K562 (cell line): ENCODE data around the gene ARL4D.

Experiments
- FOSL1 ChIP-seq: fragments of 200-800 bp; sonication (Bioruptor generic); conservative IDR thresholded peaks from 2 replicates; pipeline ENCODE4 v1.6.1; 2016; ENCODE audit warnings: missing genetic modification characterization, missing compliant biosample characterization
- MAZ ChIP-seq, 2 experiments: fragments of 450-650 bp in 1 of 2; sonication (generic) in 1 of 2; formaldehyde crosslinking; IDR thresholded peaks in 1 of 2; conservative IDR thresholded peaks in 1 of 2; 2 replicates each; pipeline versions ENCODE4 v1.4.0 to v1.5.0; 2020; ENCODE audit warnings: mild to moderate bottlenecking in 1 of 2, missing genetic modification reagents in 1 of 2
- SIN3B ChIP-seq: fragments of 450-650 bp; IDR thresholded peaks from 2 replicates; pipeline ENCODE4 v1.6.1; 2017; ENCODE audit warnings: low read depth, mild to moderate bottlenecking, moderate library complexity

GRCh38 chr17:43366891-43367736, 31.7 kb upstream of the ARL4D start:
- TF ChIP-seq MAZ (CRISPR knock-in tag; conservative IDR thresholded peaks at IDR 0.05 in 1 of 2, IDR thresholded peaks at IDR 0.05 in 1 of 2), result no peak
- TF ChIP-seq SIN3B, result no peak
- TF ChIP-seq FOSL1 (tag), result no peak
